OCI-LY3 (cell line): Measurements from ENCODE around the gene MTCL3.

ENCODE experiments used
- H2AFZ ChIP-seq: fragments of 200-600, 300-600 bp; shearing (Covaris generic); 2 replicates; pipeline ENCODE4 v1.6.0; 2014; ENCODE audit warnings: antibody characterized with exemption, low read depth, low read length
- H3K27ac ChIP-seq: fragments of 200-600, 300-600 bp; sonication (generic); 2 replicates; pipeline ENCODE4 v1.5.1; 2014; ENCODE audit warnings: mild to moderate bottlenecking, low read length, moderate library complexity, mixed read lengths
- H3K27me3 ChIP-seq: fragments of 200-600, 300-600 bp; sonication (generic); 2 replicates; pipeline ENCODE4 v1.6.1; 2014; ENCODE audit warnings: low read depth, low read length, mixed read lengths
- H3K36me3 ChIP-seq: fragments of 200-600, 300-600 bp; sonication (generic); replicated peaks from 2 replicates; pipeline ENCODE3; 2014; ENCODE audit warnings: low read depth, low read length, mixed read lengths
- H3K4me1 ChIP-seq: fragments of 300-600, 200-600 bp; sonication (generic); 2 replicates; pipeline ENCODE4 v1.6.1; 2014; ENCODE audit warnings: low read length, mixed read lengths
- H3K4me2 ChIP-seq: fragments of 200-600, 300-600 bp; sonication (generic); 2 replicates; pipeline ENCODE4 v1.6.1; 2014; ENCODE audit warnings: low read length, mixed read lengths
- H3K4me3 ChIP-seq: fragments of 300-600, 200-600 bp; sonication (generic); 2 replicates; pipeline ENCODE4 v1.5.1; 2014; ENCODE audit warnings: antibody characterized with exemption, mild to moderate bottlenecking, low read length, moderate library complexity
- H3K79me2 ChIP-seq: fragments of 300-600, 200-600 bp; shearing (Covaris generic); 2 replicates; pipeline ENCODE4 v1.6.1; 2014; ENCODE audit warnings: mild to moderate bottlenecking, low read length, mixed read lengths
- H3K9ac ChIP-seq: fragments of 300-600, 200-600 bp; shearing (Covaris generic); 2 replicates; pipeline ENCODE4 v1.6.0; 2014; ENCODE audit warnings: mild to moderate bottlenecking, low read length, moderate library complexity
- H3K9me3 ChIP-seq: fragments of 200-600, 300-600 bp; shearing (Covaris generic); 2 replicates; pipeline ENCODE4 v1.6.1; 2014; ENCODE audit warnings: low read length, mixed read lengths; ENCODE audit not compliant: insufficient read depth
- H4K20me1 ChIP-seq: fragments of 200-600, 300-600 bp; sonication (generic); 2 replicates; pipeline ENCODE4 v1.6.1; 2016; ENCODE audit warnings: low read length, mixed read lengths; ENCODE audit not compliant: insufficient read depth
- EZH2phosphoT487 ChIP-seq: fragments of 200-600 bp; shearing (Covaris generic); IDR thresholded peaks from 2 replicates; pipeline ENCODE4 v1.6.1; 2018; ENCODE audit warnings: antibody characterized with exemption, mixed run types, low read depth
- TF ChIP-seq, protein P1 (sequence below): fragments of 200-600, 300-600 bp; sonication (generic); IDR thresholded peaks from 2 replicates; pipeline ENCODE4 v1.5.1; 2014; ENCODE audit warnings: antibody characterized with exemption, low read length, low read depth

MTCL3 gene

DNA sequence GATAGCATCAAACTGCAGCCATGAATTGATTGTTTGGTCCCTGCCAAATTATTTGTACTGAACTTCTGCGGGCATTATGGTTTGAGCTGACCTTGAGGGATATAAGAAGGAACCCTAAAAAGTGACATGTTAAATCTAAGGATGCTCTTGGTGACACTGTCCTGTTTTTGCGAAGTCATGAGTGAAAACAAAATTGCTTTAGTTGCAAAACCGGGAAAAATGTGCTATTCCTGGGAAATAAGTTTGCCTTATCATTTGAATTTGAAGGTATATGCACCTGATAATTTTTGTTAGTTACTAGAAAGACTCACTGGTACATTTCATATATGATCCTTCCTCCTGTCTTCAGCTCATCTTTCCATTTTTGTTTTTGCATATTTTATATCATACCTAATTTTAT lies 67.7 kb downstream of the MTCL3 start:
- no peak overlapping the region for H3K4me3 ChIP-seq
- H2AFZ ChIP-seq = no peak overlapping the region
- H3K36me3 ChIP-seq = no peaks in the 10 kb centered on the region
- no peaks in the 10 kb centered on the region for H3K79me2 ChIP-seq
- no peaks in the 10 kb centered on the region for H3K4me1 ChIP-seq
- TF ChIP-seq EZH2phosphoT487 = no peak
- TF ChIP-seq, protein P1, sequence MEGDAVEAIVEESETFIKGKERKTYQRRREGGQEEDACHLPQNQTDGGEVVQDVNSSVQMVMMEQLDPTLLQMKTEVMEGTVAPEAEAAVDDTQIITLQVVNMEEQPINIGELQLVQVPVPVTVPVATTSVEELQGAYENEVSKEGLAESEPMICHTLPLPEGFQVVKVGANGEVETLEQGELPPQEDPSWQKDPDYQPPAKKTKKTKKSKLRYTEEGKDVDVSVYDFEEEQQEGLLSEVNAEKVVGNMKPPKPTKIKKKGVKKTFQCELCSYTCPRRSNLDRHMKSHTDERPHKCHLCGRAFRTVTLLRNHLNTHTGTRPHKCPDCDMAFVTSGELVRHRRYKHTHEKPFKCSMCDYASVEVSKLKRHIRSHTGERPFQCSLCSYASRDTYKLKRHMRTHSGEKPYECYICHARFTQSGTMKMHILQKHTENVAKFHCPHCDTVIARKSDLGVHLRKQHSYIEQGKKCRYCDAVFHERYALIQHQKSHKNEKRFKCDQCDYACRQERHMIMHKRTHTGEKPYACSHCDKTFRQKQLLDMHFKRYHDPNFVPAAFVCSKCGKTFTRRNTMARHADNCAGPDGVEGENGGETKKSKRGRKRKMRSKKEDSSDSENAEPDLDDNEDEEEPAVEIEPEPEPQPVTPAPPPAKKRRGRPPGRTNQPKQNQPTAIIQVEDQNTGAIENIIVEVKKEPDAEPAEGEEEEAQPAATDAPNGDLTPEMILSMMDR = no peak
- H3K4me2 ChIP-seq = no peak overlapping the region
- peaks cover 3% of the 10 kb centered on the region; the same call in 1 of the 2 replicates for H3K27me3 ChIP-seq
- no peaks in the 10 kb centered on the region for H4K20me1 ChIP-seq
- H3K9ac ChIP-seq = no peak overlapping the region
- no peaks in the 10 kb centered on the region for H3K9me3 ChIP-seq
- H3K27ac ChIP-seq = no peak overlapping the region

DNA sequence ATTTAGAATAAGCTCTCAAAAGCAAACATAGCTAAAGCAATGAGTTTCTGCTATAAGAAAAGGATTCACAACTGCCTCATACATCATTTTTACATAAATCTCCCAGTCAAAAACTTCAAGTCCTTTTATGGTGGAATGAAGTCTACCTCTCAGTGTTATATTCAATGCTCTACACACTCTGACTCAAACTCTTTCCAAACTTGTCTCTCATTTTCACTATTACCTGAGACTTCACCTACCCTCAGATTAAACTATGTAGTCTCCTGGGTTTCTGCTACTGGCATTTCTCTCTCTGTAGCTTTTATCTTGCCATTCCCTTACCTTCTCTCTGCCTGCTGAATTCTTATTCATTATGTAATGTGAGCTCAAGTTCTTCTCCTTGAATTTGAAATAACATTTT lies 71.4 kb downstream of the MTCL3 start:
- no peak overlapping the region for H3K9ac ChIP-seq
- TF ChIP-seq, protein P1 = no peak
- no peak for TF ChIP-seq EZH2phosphoT487
- H4K20me1 ChIP-seq = no peaks in the 10 kb centered on the region
- H3K27ac ChIP-seq = no peak overlapping the region
- H2AFZ ChIP-seq = no peak overlapping the region
- no peaks in the 10 kb centered on the region for H3K79me2 ChIP-seq
- H3K4me3 ChIP-seq = no peak overlapping the region
- H3K9me3 ChIP-seq = no peaks in the 10 kb centered on the region
- no peak overlapping the region for H3K4me2 ChIP-seq
- no peaks in the 10 kb centered on the region for H3K36me3 ChIP-seq
- H3K4me1 ChIP-seq = no peaks in the 10 kb centered on the region
- H3K27me3 ChIP-seq = peaks cover 3% of the 10 kb centered on the region; the same call in 1 of the 2 replicates

DNA sequence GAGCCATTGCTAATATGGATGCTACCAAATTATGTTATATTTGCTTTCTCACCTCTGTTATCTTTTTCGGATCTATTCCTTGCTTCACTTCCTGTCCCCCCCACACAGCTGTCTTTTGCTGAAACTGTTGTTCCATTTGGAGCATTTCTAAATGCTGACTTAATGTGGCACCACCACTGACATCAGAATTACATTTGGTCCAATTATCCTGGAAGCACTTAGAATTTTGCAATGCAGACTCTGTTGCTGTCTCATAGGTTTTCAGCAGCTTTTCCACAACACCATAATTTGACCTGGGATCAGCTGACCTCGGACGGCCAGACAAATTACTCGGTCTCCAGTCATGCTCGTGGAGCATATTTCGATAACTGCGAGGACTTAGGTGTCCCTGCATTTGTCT lies 72.8 kb downstream of the MTCL3 start:
- H3K79me2 ChIP-seq = no peaks in the 10 kb centered on the region
- TF ChIP-seq, protein P1 = no peak
- no peak for TF ChIP-seq EZH2phosphoT487

DNA sequence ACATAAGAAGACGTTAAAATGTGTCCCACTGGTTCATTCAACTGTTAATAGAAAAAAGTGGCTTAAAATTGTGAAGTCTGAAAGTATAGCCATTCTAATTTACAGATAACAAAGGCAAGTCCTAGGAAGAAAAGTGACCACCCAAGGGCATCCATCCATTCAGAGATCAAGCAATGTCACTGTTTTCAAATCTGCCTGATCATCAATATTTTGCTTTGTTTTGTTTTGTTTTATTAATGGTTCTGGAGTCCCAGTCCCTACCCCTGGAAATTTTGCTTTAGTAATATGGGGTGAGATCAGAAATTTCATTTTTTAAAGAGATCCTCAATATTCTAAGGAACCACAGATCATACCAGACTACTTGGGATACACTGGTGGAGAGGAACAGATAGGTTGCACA lies 77.3 kb downstream of the MTCL3 start:
- Histone ChIP-seq H2AFZ (no peak overlapping the region), H3K9me3 (no peaks in the 10 kb centered on the region), H3K4me3 (no peak overlapping the region), H3K27me3 (no peaks in the 10 kb centered on the region), H3K36me3 (no peaks in the 10 kb centered on the region), H4K20me1 (no peaks in the 10 kb centered on the region), H3K9ac (no peak overlapping the region), H3K27ac (no peak overlapping the region), H3K79me2 (no peaks in the 10 kb centered on the region), H3K4me2 (no peak overlapping the region), H3K4me1 (no peaks in the 10 kb centered on the region)
- TF ChIP-seq EZH2phosphoT487 = no peak
- TF ChIP-seq, protein P1 = no peak

More for the DNA sequence above, 72.8 kb downstream of the MTCL3 start:
- H3K27me3 ChIP-seq = no peaks in the 10 kb centered on the region
- H3K27ac ChIP-seq = no peak overlapping the region
- H3K4me1 ChIP-seq = no peaks in the 10 kb centered on the region
- no peaks in the 10 kb centered on the region for H3K9me3 ChIP-seq
- no peaks in the 10 kb centered on the region for H4K20me1 ChIP-seq
- H3K4me2 ChIP-seq = no peak overlapping the region
- no peaks in the 10 kb centered on the region for H3K36me3 ChIP-seq
- no peak overlapping the region for H3K9ac ChIP-seq
- H3K4me3 ChIP-seq = no peak overlapping the region
- no peak overlapping the region for H2AFZ ChIP-seq
